NCI-H128 (cell line): ENCODE data around the gene FAM107B.

Source experiments
- DNase-seq: peaks from one replicate; lab custom pipeline; 2025; ENCODE audit not compliant: unreplicated experiment; lab: John Stamatoyannopoulos, UW

The FAM107B gene

DNA sequence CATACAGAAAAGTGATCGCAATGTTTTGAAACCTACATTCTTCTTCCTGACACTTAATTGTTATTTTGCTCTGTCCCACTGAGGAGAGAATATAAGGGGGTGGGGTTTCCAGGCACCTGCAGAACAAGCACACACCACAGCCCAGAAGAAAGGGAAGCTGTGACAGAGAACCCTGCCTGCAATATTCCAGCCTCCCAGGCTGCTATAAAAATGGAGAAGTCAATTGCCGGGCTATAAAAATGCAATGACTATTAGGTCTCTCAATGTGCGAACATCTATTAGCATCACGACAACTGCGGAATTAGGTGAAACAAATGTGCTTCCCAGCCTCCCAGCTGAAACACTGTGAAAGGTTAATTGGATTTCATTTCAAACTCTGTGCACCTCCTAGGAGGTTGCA, 298.7 kb downstream of the FAM107B start:
- no peak for DNase-seq

- no peak for DNase-seq
Observed at GRCh38 chr10:14474656-14475055, 300.0 kb downstream of the FAM107B start.

GRCh38 chr10:14470920-14471319, 303.8 kb downstream of the FAM107B start:
- DNase-seq, result no peak

GRCh38 chr10:14468726-14469125, 306.0 kb downstream of the FAM107B start:
- DNase-seq, result no peak
